GM19238 (cell line): Measurements from ENCODE around the gene WEE1.

Experiments used
- DNase-seq: peaks from one replicate; pipeline ENCODE4 v3.0.0; 2011; ENCODE audit warnings: low spot score; ENCODE audit not compliant: insufficient read length

WEE1 gene

GRCh38 chr11:9566561-9567063, 6.9 kb upstream of the WEE1 start:
- no peak for DNase-seq

DNA sequence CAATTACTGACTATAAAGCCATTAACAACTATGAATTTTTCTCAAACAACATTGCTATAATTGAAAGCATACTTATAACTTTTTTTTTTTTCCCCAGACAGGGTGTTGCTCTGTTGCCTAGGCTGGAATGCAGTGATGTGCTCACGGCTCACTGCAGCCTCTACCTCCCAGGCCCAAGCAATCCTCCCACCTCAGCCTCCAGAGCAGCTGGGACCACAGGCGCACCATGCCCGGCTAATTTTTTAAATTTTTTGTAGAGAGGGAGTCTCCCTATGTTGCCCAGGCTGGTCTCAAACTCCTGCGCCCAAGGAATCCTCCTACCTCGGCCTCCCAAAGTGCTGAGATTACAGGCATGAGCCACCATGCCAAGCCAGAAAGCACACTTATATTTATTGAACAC, 6.1 kb upstream of the WEE1 start:
- DNase-seq: no peak

DNA sequence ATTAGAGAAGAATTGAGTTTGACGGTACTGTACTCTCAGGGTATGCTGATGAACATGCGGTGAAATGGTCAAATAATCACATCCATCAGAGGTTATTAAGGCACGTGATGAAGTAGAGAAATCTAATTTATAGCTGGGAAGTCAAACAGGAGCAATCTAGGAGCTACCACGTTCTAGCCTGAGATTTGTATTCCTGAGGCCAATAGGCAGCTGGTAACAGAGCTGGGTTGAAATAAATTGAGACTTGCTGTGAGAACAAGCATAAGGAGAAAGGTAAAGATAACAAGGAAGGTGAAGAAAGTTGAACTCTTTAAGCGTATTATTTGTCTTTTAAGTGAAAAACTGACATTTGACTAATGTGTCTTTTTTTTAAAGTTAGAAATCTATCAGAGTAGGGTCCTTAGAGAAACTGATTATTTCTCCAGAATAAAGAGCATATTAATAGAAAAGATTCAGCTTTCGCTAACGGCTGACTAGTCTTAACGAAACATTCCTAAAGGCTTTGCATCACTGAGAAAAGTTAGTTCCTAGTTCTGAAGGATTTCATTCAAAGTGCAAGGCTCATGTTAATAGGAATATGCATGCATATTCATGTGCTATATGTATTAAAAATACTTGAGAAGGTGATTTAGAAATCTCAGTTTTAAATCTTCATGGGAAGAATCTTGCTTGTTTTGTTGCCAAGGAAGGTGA, 5.2 kb upstream of the WEE1 start:
- DNase-seq: no peak

GRCh38 chr11:9568854-9569587, 4.4 kb upstream of the WEE1 start:
- DNase-seq: no peak

DNA sequence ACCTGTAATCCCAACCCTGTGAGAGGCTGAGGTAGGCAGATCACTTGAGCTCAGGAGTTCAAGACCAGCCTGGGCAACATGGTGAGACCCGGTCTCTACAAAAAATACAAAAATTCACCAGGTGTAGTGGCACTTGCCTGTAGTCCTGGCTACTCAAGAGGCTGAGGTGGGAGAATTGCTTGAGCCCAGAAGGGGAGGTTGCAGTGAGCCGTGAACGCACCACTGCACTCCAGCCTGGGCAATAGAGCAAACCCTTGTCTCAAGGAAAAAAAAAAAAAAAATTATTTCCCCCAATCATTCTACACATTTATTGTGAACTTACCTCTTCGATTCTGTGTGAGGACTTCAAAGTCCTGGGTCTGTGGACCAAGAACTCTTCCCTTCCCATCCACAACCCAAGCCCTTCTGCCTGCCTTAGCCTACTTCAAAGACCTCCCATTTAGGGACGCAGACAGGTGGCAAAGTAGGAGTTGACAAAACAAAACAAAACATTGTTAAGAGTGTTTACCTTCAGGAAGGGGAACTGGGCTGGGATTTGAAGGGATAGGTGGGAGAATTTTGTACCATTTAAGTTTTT, 3.8 kb upstream of the WEE1 start:
- no peak for DNase-seq

DNA sequence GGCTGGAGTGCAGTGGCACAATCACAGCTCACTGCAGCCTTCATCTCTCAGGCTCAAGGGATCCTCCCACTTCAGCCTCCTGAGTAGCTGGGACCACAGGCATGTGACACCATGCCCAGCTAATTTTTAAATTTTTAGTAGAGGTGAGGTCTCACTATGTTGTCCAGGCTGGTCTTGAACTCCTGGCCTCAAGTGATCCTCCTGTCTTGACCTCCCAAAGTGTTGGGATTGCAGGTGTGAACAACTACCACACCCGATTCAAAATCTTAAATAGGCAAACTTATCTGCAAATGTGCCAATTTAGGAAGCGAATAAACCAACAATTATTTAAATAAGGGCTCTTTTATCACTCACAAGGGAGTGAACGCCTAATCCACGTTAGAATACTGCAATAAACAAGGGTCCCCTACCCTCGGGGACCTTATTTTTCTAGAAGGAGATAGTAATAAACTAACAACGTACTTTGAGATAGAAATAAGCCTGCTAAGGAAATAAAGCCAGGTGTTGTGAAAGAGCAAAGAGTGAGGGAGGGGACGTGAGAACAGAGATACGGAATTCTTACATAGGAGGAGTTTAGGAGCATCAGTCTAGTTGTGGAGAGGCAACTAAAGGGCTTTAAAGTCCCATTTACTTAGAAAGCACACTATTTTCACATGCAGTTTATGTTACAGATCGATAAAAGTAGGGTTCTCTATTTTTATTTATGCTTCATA, 3.0 kb upstream of the WEE1 start:
- no peak for DNase-seq

- no peak for DNase-seq
These were observed 2.3 kb upstream of the WEE1 start for GRCh38 chr11:9571071-9571762.

DNA sequence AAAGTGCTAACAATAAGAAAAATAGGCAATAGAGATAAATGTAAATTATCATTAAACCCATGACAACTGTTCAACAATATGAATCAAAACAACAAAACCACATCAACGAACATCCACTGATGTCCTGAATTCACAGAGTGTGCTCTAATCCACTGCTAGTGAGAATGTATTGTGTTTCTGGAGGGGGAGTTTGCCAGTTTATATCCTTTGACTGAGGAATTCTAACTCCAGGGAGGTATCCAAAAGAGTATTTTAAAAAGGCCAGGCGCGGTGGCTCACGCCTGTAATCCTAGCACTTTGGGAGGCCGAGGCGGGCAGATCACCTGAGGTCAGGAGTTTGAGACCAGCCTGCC, 1.7 kb upstream of the WEE1 start:
- DNase-seq: no peak

DNA sequence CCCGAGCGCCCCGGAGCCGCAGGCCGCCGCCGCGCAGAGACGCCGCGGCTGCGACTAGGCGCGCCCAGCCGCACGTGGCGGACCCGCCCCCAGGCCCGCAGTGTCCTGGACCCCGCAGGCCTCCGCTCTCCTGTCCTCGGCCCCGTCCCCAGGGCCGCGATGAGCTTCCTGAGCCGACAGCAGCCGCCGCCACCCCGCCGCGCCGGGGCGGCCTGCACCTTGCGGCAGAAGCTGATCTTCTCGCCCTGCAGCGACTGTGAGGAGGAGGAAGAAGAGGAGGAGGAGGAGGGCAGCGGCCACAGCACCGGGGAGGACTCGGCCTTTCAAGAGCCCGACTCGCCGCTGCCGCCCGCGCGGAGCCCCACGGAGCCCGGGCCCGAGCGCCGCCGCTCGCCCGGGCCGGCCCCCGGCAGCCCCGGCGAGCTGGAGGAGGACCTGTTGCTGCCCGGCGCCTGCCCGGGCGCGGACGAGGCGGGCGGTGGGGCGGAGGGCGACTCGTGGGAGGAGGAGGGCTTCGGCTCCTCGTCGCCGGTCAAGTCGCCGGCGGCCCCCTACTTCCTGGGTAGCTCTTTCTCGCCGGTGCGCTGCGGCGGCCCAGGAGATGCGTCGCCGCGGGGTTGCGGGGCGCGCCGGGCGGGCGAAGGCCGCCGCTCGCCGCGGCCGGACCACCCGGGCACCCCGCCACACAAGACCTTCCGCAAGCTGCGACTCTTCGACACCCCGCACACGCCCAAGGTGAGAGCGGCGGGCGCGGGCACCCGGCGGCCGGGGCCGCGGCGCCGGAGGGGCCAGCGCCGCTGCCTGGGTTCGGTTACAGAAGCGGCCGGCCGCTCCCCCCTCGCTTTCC, 528 bp downstream of the WEE1 start:
- DNase-seq: no peak

DNA sequence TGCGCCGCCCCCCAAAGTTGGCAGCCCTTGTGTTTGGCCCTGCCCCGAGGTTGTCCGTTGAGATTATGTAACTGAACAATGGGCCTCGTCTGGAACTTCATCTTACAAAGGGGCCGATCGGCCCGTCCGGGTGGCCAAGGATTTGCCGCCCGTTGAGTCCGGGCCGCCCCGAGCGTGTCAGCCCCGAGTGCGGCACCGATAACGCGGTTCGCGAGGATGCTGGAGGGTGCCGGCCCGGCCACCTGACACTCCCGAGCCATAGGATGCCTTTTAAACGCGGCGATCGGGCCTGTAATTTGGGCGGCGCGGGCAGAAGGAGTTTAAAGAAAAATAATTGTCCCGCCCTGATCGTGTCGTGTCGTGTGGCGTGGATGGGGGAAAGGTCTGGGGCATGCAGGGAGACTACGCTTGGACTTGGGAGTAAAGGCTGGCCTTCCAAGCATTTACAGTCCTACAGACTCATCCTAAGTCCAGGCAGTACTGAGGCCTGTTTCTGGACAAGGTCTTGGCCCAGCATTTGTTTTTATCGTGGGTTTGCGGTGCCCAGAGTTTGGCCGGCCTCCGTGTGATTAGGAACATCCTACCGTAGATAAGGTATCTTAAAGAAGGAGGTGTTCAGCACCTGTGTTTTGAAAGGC, 1.3 kb downstream of the WEE1 start:
- no peak for DNase-seq

DNA sequence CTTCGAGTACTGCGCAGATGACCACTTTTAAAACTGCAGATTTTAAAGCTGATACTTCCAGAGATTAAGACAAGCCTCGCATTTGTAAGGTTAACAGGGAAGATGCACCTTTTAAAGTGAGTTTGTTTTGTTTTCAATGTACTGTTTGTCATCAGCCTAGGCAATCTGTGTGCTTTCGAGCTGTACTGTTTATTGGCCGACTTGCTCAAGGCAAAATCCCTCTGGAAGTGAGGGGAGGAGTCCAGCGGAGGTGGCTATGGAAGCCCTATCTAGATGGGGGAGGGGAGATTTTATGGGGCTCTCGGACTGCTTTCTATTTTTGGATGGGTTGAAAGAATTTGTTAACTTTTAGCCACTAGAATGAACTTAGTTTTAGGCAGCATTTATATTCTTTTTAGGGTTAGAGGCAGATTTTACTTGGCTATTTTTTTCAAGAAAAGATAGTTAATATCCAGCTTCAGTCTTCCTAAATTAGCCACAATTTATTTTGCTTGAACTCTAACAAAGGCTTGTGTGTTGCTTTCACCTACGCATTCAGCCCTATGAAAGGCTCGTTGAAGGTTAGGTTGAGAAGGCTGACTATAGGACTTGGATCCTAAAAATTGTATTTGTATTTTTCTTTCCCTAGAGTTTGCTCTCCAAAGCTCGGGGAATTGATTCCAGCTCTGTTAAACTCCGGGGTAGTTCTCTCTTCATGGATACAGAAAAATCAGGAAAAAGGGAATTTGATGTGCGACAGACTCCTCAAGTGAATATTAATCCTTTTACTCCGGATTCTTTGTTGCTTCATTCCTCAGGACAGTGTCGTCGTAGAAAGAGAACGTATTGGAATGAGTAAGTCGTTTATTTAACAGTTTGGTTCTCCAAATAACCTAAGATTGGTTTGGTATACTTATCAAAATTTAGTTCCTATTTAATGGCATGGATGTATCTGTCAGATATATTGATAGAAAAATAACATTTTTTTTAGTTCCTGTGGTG, 2.1 kb downstream of the WEE1 start:
- DNase-seq: no peak

DNA sequence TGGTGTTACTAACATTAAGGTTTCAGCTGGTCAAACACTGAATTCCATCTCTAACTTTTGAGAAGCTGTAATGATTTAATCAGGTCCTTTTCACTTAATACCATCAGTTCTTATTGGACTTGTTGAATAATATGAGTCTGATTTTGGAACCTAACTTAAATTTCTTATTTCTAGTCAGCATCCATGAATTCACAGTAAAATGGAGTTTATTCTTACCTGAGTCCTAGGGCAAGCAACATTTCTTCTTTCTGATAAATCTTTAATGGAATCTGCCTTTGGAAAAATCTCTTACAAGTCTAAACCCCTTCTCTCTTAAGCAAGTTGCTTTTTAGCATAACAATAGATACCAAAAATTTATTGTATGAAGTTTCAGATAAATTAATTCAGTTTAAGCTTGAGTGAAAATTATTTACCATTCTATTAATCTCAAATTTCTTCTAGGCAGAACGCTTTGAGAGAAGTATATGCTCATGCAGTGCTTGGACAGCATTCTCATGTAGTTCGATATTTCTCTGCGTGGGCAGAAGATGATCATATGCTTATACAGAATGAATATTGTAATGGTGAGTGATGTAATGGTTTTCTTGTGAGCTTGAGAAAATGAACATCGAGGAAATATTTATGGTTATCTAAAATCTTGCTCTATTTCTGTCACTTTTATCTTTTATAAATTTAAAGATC, 3.4 kb downstream of the WEE1 start:
- no peak for DNase-seq

DNA sequence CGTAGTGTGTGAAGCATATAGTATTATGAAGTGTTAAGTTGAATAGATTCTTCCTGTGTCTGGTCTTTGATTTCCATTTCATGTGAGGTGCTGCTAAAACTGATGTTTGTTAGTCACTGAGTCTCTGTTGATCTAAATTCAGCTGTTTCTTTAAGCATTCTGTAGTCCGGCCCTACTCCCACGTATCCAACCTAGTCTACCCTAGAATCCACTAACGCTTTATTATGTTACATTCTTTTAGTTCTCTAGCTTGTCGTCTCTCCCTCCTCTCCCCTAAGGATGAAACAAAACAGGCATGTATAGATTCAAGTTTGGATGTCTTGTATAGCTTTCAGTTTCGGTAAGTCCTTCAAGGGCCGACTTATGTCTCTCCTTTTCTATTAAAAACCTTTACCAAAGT, 4.1 kb downstream of the WEE1 start:
- DNase-seq: no peak

DNA sequence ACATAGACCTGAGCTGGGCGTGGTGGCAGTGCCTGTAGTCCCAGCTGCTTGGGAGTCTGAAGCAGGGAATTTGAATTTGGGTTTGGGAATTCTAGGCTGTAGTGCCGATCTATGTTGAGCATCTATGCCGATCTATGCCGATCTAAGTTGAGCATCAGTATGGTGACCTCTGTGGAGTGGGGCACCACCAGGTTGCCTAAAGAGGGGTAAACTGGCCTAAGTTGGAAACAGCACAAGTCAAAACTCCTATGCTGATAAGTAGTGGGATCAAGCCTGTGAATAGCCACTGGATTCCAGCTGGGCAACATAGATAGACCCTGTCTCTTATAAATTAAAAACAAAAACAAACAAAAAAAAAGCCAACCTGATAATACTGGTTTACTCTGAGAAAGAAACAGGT, 7.4 kb downstream of the WEE1 start:
- DNase-seq: no peak

DNA sequence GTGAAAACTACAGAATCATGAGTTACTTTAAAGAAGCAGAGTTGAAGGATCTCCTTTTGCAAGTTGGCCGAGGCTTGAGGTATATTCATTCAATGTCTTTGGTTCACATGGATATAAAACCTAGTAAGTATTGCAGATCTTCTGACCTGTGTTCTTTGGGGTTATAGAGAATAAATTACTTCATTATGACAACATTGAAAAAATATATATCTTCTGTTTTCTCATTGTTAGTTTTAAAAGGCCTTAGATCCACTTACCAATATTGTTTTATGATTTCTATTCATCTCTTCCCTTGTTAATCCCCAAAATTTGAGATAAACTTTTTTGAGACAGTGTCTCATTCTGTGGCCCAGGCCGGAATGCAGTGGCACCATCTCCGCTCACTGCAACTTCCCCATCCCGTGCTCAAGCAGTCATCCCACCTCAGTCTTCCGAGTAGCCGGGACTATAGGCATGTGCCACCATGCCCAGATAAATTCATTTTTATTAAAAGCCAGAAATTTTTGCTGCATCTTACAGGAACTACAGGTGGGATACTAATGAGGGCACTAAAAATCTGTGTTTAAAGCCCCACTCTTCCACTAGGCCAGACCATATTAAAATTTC, 8.2 kb downstream of the WEE1 start:
- DNase-seq: no peak

GRCh38 chr11:9590717-9591116, 17.2 kb downstream of the WEE1 start:
- DNase-seq: no peak

DNA sequence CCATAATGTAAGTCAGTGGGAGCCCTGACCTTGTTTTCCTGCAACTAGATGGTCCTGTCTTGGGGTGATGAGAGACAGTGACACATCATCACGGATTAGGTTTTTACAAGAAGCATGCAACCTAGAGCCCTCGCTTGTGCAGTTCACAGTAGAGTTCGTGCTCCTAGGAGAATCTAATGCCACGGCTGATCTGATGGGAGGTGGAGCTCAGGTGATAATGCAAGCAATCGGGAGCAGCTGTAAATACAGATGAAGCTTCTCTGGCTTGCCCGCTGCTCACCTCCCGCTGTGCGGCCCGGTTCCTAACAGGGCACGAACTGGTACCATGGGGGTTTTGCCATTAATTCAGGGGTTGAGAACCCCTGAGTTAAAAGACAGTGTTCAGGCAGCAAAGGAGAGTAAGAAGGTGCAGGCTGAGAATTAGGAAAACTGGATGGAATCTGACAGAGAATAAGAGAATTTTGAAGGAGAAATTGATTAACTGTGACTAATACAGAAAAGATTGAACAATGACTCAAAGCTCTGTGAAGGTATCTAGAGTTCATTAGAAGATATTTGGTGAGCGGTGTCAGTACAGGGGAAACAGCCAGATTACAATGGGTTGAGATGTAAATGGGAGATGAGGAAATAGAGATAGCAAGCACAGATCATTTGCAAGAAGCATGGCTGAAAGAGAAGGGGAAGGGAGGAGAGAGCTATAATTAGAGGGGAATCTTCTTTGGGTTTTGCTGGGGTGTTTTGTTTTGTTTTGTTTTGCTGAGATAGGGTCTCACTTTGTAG, 21.0 kb downstream of the WEE1 start:
- no peak for DNase-seq
